H1 (cell line): Measurements from ENCODE around the gene ANKRD50. TPM values are rescaled to one million over a fixed set of nuclear protein-coding genes. Genes with fewer than 3 reads are reported as not detected.

ENCODE experiments used
- CTCF ChIA-PET: fragments of 300-600 bp; sonication (Branson Sonifier 250); formaldehyde crosslinking; loops from one replicate; lab custom pipeline; 2021; ENCODE audit not compliant: partially characterized antibody; lab: Charles Lee
- POLR2A ChIA-PET: fragments of 300-600 bp; sonication (Branson Sonifier 250); formaldehyde crosslinking; loops from one replicate; lab custom pipeline; 2021; ENCODE audit warnings: inconsistent platforms; ENCODE audit not compliant: partially characterized antibody; lab: Charles Lee
- DNase-seq, 2 experiments: peaks; one replicate each; pipeline versions ENCODE4 v3.0.0 to v3.0.0-alpha.2; 2010 to 2022; ENCODE audit warnings: low spot score in 2 of 2, low read depth in 1 of 2, mixed read lengths in 1 of 2
- FAIRE-seq: peaks from 2 replicates; lab custom pipeline; 2011; peaks lifted over from hg19 to GRCh38; lab: Jason Lieb, UNC
- H2AFZ ChIP-seq: 2 replicates; pipeline ENCODE4 v1.8.1; 2012; ENCODE audit warnings: low read length, inconsistent platforms
- H2AK5ac ChIP-seq: 2 replicates; pipeline ENCODE4 v1.6.1; 2013; ENCODE audit warnings: low read depth, low read length
- H2BK120ac ChIP-seq: replicated peaks from 2 replicates; pipeline ENCODE3; 2013; ENCODE audit warnings: low read depth, low read length, inconsistent platforms
- H2BK12ac ChIP-seq: 2 replicates; pipeline ENCODE4 v1.6.1; 2013; ENCODE audit warnings: low read depth, low read length
- H2BK15ac ChIP-seq: 2 replicates; pipeline ENCODE4 v1.6.1; 2013; ENCODE audit warnings: low read length
- H2BK20ac ChIP-seq: 2 replicates; pipeline ENCODE4 v1.6.1; 2013; ENCODE audit warnings: low read length
- H2BK5ac ChIP-seq: 2 replicates; pipeline ENCODE4 v1.6.1; 2013; ENCODE audit warnings: low read depth, low read length
- H3K14ac ChIP-seq: 2 replicates; pipeline ENCODE4 v1.6.1; 2013; ENCODE audit warnings: inconsistent platforms; ENCODE audit not compliant: insufficient read length
- H3K18ac ChIP-seq: 2 replicates; pipeline ENCODE4 v1.6.1; 2013; ENCODE audit warnings: low read length; ENCODE audit errors: extremely low read depth
- H3K23ac ChIP-seq: 2 replicates; pipeline ENCODE4 v1.6.1; 2013; ENCODE audit warnings: inconsistent platforms; ENCODE audit not compliant: insufficient read length
- H3K23me2 ChIP-seq: 2 replicates; pipeline ENCODE4 v1.6.1; 2013; ENCODE audit warnings: low read depth, low read length
- H3K27ac ChIP-seq: 2 replicates; pipeline ENCODE4 v1.6.1; 2011; ENCODE audit warnings: low read depth, low read length, inconsistent platforms
- H3K27me3 ChIP-seq, 4 experiments: replicated peaks in 1 of 4; 1 replicate in 1 of 4; 2 replicates in 3 of 4; pipeline versions ENCODE4 v1.6.1 to v1.8.1; 2011 to 2013; ENCODE audit warnings: low read length in 3 of 4, mild to moderate bottlenecking in 3 of 4, inconsistent platforms in 2 of 4, mixed read lengths in 2 of 4, moderate library complexity in 1 of 4; ENCODE audit not compliant: control insufficient read depth in 3 of 4, insufficient read depth in 3 of 4; ENCODE audit errors: extremely low read depth in 1 of 4
- H3K36me3 ChIP-seq, 4 experiments: 2 replicates each; pipeline versions ENCODE4 v1.6.1 to v1.8.1; 2011 to 2013; ENCODE audit warnings: mild to moderate bottlenecking in 4 of 4, low read length in 3 of 4, moderate library complexity in 2 of 4, control low read depth in 1 of 4, inconsistent platforms in 1 of 4; ENCODE audit not compliant: insufficient read depth in 4 of 4, control insufficient read depth in 2 of 4
- H3K4ac ChIP-seq: replicated peaks from 2 replicates; pipeline ENCODE3; 2013; ENCODE audit warnings: low read length, low read depth, mixed read lengths, inconsistent platforms; ENCODE audit not compliant: insufficient read length
- H3K4me1 ChIP-seq, 4 experiments: replicated peaks in 1 of 4; 1 replicate in 1 of 4; 2 replicates in 3 of 4; pipeline versions ENCODE4 v1.6.1 to v1.8.1; 2011 to 2013; ENCODE audit warnings: low read length in 3 of 4, inconsistent platforms in 2 of 4, mixed read lengths in 1 of 4; ENCODE audit not compliant: insufficient read depth in 4 of 4, control insufficient read depth in 3 of 4
- H3K4me2 ChIP-seq, 2 experiments: 2 replicates each; pipeline versions ENCODE4 v1.6.1 to v1.8.1; 2011 to 2013; ENCODE audit warnings: low read depth in 2 of 2, low read length in 2 of 2, control low read depth in 1 of 2, inconsistent platforms in 1 of 2, mild to moderate bottlenecking in 1 of 2; ENCODE audit not compliant: insufficient read depth in 1 of 2
- H3K4me3 ChIP-seq, 4 experiments: fragments of 200-600, 300-600 bp in 1 of 4; sonication (generic), shearing (Covaris generic), sonication (Bioruptor Twin) in 1 of 4; 2 replicates each; pipeline versions ENCODE4 v1.5.1 to v1.8.1; 2011 to 2016; ENCODE audit warnings: low read length in 4 of 4, low read depth in 3 of 4, control low read depth in 2 of 4, inconsistent platforms in 2 of 4, mild to moderate bottlenecking in 2 of 4, mixed read lengths in 1 of 4, moderate library complexity in 1 of 4; ENCODE audit not compliant: insufficient read depth in 2 of 4; ENCODE audit errors: extremely low read depth in 1 of 4
- H3K56ac ChIP-seq: replicated peaks from 2 replicates; pipeline ENCODE3; 2013; ENCODE audit warnings: low read depth, mild to moderate bottlenecking, mixed read lengths, low read length, inconsistent platforms; ENCODE audit not compliant: insufficient read length
- H3K79me1 ChIP-seq: 2 replicates; pipeline ENCODE4 v1.6.1; 2013; ENCODE audit warnings: low read depth, low read length, control low read depth
- H3K79me2 ChIP-seq, 2 experiments: 2 replicates each; pipeline versions ENCODE4 v1.6.1 to v1.8.1; 2012 to 2013; ENCODE audit warnings: low read length in 2 of 2, mild to moderate bottlenecking in 2 of 2, inconsistent platforms in 1 of 2; ENCODE audit not compliant: insufficient read depth in 2 of 2, control insufficient read depth in 1 of 2
- H3K9ac ChIP-seq, 4 experiments: replicated peaks in 1 of 4; 1 replicate in 1 of 4; 2 replicates in 3 of 4; pipeline versions ENCODE4 v1.6.1 to v1.8.1; 2011 to 2013; ENCODE audit warnings: low read depth in 3 of 4, low read length in 3 of 4, control low read depth in 2 of 4, mild to moderate bottlenecking in 2 of 4, moderate library complexity in 2 of 4, inconsistent platforms in 1 of 4; ENCODE audit errors: extremely low read depth in 1 of 4
- H3K9me3 ChIP-seq, 2 experiments: 2 replicates each; pipeline versions ENCODE4 v1.6.1 to v1.8.1; 2012 to 2013; ENCODE audit warnings: mild to moderate bottlenecking in 2 of 2, moderate library complexity in 2 of 2, control low read depth in 1 of 2, inconsistent platforms in 1 of 2, low read depth in 1 of 2, low read length in 1 of 2, mixed read lengths in 1 of 2; ENCODE audit not compliant: insufficient read depth in 2 of 2
- H4K20me1 ChIP-seq, 2 experiments: replicated peaks in 1 of 2; 2 replicates each; pipeline versions ENCODE3 to v1.8.1; 2011 to 2013; ENCODE audit warnings: inconsistent platforms in 2 of 2, low read length in 2 of 2, mild to moderate bottlenecking in 1 of 2; ENCODE audit not compliant: insufficient read depth in 2 of 2, control insufficient read depth in 1 of 2
- H4K5ac ChIP-seq: 2 replicates; pipeline ENCODE4 v1.6.1; 2013; ENCODE audit warnings: low read length, low read depth, mixed read lengths, inconsistent platforms; ENCODE audit not compliant: insufficient read length
- H4K8ac ChIP-seq: 2 replicates; pipeline ENCODE4 v1.8.0; 2013; ENCODE audit warnings: mild to moderate bottlenecking, moderate library complexity, low read length, inconsistent platforms; ENCODE audit not compliant: insufficient read depth; ENCODE audit errors: extremely low read depth
- H4K91ac ChIP-seq: replicated peaks from 2 replicates; pipeline ENCODE3; 2013; ENCODE audit warnings: low read length, mixed read lengths, inconsistent platforms; ENCODE audit not compliant: insufficient read length
- CHD1 ChIP-seq: IDR thresholded peaks from 2 replicates; pipeline ENCODE4 v1.6.1; 2012; ENCODE audit warnings: low read depth, low read length, improper control_type of control experiment
- CREB1 ChIP-seq: IDR thresholded peaks from 2 replicates; pipeline ENCODE4 v1.6.1; 2012; ENCODE audit warnings: inconsistent platforms
- FOSL1 ChIP-seq: IDR thresholded peaks from 2 replicates; pipeline ENCODE4 v1.6.1; 2011; ENCODE audit warnings: mild to moderate bottlenecking, low read depth, low read length, moderate library complexity; ENCODE audit not compliant: insufficient read depth
- HDAC2 ChIP-seq, 2 experiments: fragments of 300-600 bp in 1 of 2; sonication (generic) in 1 of 2; IDR thresholded peaks; 2 replicates each; pipeline ENCODE4 v1.6.1; 2011 to 2012; ENCODE audit warnings: low read depth in 2 of 2, low read length in 2 of 2, mild to moderate bottlenecking in 2 of 2, moderate library complexity in 2 of 2, borderline replicate concordance in 1 of 2, inconsistent platforms in 1 of 2
- KDM1A ChIP-seq: fragments of 200-600, 300-600 bp; sonication (generic); IDR thresholded peaks from 2 replicates; pipeline ENCODE4 v1.7.1; 2016; ENCODE audit warnings: mild to moderate bottlenecking, low read length, borderline replicate concordance
- POLR2A ChIP-seq, 2 experiments: IDR thresholded peaks; 1 replicate in 1 of 2; 2 replicates in 1 of 2; pipeline ENCODE4 v1.6.1; 2011; ENCODE audit warnings: low read depth in 2 of 2, low read length in 2 of 2, mild to moderate bottlenecking in 2 of 2; ENCODE audit errors: control extremely low read depth in 1 of 2
- SIN3A ChIP-seq, 2 experiments: IDR thresholded peaks in 1 of 2; conservative IDR thresholded peaks in 1 of 2; 2 replicates each; pipeline ENCODE4 v1.6.1; 2011 to 2012; ENCODE audit warnings: low read length in 2 of 2, improper control_type of control experiment in 1 of 2, low read depth in 1 of 2, mild to moderate bottlenecking in 1 of 2
- TAF1 ChIP-seq: IDR thresholded peaks from 2 replicates; pipeline ENCODE4 v1.6.1; 2011; ENCODE audit warnings: mild to moderate bottlenecking, low read depth, low read length
- WGBS, 2 experiments: shearing (Covaris generic) in 1 of 2; methylation state at CpG; one replicate each; pipeline versions ENCODE4 v1.1.6 to v1.1.7; 2013 to 2015; ENCODE audit warnings: low lambda C conversion rate in 2 of 2, mixed read lengths in 2 of 2, inconsistent platforms in 1 of 2, low coverage in 1 of 2, missing lambda C conversion rate in 1 of 2; ENCODE audit not compliant: insufficient replicate concordance in 2 of 2, insufficient coverage in 1 of 2, insufficient read length in 1 of 2; ENCODE audit errors: extremely low coverage in 1 of 2, missing lambda C conversion rate in 1 of 2; 5-methylcytosine and 5-hydroxymethylcytosine counted together
- polyA plus RNA-seq, 7 experiments: library from polyadenylated mRNA; depleted of rRNA in 3 of 7; stranded (reverse) in 5 of 7; unstranded in 2 of 7; fragments of >200 nt in 5 of 7; fragments of 200-250 nt in 2 of 7; gene quantifications; 1 replicate in 5 of 7; 2 replicates in 1 of 7; 4 replicates in 1 of 7; pipeline versions ENCODE4 v1.2.1 to v1.2.3, GENCODE V29; 2011 to 2013; ENCODE audit warnings: missing spikeins in 2 of 7, mixed read lengths in 2 of 7
- total RNA-seq: library from RNA; stranded (reverse); fragmentation: NEBNext Ultra II Directional; extraction: Animal tissue kit (Norgen Biotek cat#: 25700); gene quantifications from 2 replicates; pipeline ENCODE4 v1.2.1, GENCODE V29; 2021
- TF ChIP-seq, protein P1 (sequence below): IDR thresholded peaks from 2 replicates; pipeline ENCODE4 v1.6.1; 2011; ENCODE audit warnings: low read depth, mild to moderate bottlenecking, low read length; ENCODE audit not compliant: insufficient read depth

The ANKRD50 gene
- total and polyA plus RNA-seq, 2 of the 8 experiments (the other 6 are each of a cell fraction or from before 2014, with no cell fraction given), result 8.5 to 25.0 TPM

DNA sequence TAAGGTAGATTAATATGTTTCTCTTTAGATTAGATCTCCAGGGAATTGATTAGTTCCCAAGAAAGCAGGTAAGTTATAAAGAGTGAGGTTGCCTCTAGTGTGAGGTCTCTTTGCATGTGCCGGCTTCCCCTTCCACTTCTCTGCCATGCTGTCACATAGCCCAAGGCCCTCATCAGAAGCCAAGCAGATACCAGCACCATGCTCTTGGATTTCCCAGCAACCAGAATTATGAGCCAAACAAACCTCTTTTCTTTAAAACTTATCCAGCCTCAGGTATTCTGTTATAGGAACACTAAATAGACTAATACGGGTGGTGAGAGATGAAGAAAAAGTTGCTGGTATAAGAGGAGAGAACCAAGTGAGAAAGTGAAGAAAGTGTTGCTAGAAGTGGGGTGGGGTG is 15.1 kb downstream of the ANKRD50 start:
- Histone ChIP-seq H3K14ac (no peak overlapping the region), H2BK12ac (no peak overlapping the region), H3K79me1 (no peaks in the 10 kb centered on the region; the same call in 1 of the 2 replicates), H4K20me1 (peaks cover 0 to 3% of the 10 kb centered on the region in 2 experiments), H3K4me3 (no peak overlapping the region), H2BK20ac (no peak overlapping the region), H3K27ac (no peak overlapping the region), H4K5ac (no peak overlapping the region), H3K4me1 (peaks cover 0 to 6% (median 4%) of the 10 kb centered on the region in 4 experiments; a peak in 4 of 7 replicates), H2BK5ac (no peak overlapping the region), H4K91ac (no peak overlapping the region), H3K56ac (no peak overlapping the region), H4K8ac (no peak overlapping the region), H3K23ac (no peak overlapping the region), H3K36me3 (peaks cover 0 to 40% (median 6%) of the 10 kb centered on the region in 4 experiments; a peak in 7 of 8 replicates), H2BK15ac (no peak overlapping the region), H3K23me2 (no peaks in the 10 kb centered on the region; the same call in 1 of the 2 replicates), H3K9me3 (no peaks in the 10 kb centered on the region; a peak in 1 of 4 replicates), H2AFZ (no peak overlapping the region), H3K79me2 (peaks cover 4 to 97% of the 10 kb centered on the region in 2 experiments; a peak in 3 of 4 replicates), H3K18ac (no peak overlapping the region), H2BK120ac (no peak overlapping the region), H3K27me3 (no peaks in the 10 kb centered on the region), H3K9ac (no peak overlapping the region), H3K4ac (no peak overlapping the region), H3K4me2 (no peak overlapping the region), H2AK5ac (no peak overlapping the region)
- ChIA-PET CTCF (no interaction called here), POLR2A (no interaction called here)
- TF ChIP-seq POLR2A (IDR thresholded peaks at IDR 0.05; ENCODE audit: control extremely low read depth in 1 of 2, low read depth in 2 of 2, low read length in 2 of 2) (no peak), FOSL1 (no peak), KDM1A (no peak), HDAC2 (IDR thresholded peaks at IDR 0.05; ENCODE audit: borderline replicate concordance in 1 of 2, low read depth in 2 of 2, low read length in 2 of 2) (no peak), CREB1 (no peak), SIN3A (conservative IDR thresholded peaks at IDR 0.05 in 1 of 2, IDR thresholded peaks at IDR 0.05 in 1 of 2; ENCODE audit: low read depth in 1 of 2, low read length in 2 of 2) (no peak), CHD1 (no peak), TAF1 (no peak)
- TF ChIP-seq, protein P1, sequence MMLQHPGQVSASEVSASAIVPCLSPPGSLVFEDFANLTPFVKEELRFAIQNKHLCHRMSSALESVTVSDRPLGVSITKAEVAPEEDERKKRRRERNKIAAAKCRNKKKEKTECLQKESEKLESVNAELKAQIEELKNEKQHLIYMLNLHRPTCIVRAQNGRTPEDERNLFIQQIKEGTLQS, result no peak
- WGBS, 2 experiments, result 87% methylated on average over 2 of the region's 2 CpGs; no CpG with 5 or more reads in 1 of the 2 experiments
- DNase-seq (no peak), FAIRE-seq (no peak)
